ENCODE data around the gene RBMS3.
"Not testable (repeated sequence)": the region's sequence is repeated elsewhere in the genome, so short reads cannot be mapped to it uniquely, and the experiment has no call there.

RBMS3 gene

DNA sequence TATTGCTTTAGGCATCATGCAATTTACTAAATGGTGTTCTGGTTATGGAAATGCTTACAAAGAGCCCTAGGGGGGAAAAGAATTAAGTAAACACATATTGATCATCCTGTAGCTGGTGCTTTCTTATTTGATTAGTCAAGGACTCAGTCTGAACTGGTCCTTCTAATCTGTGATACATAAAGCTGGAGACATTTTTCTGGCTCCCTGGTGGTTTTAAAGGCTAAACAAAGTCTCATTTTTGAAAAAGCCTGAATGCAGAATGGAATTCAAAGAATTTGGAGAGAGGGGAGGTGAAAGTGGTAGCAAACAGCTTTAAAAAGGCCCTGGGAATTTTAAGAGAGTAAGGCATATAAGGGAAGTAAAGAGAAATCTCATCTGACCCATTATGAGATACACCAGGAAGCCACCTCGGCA, 149.7 kb downstream of the RBMS3 start:
- peak; percentile 44 for DNase-seq (ENCODE audit: low read depth)

DNA sequence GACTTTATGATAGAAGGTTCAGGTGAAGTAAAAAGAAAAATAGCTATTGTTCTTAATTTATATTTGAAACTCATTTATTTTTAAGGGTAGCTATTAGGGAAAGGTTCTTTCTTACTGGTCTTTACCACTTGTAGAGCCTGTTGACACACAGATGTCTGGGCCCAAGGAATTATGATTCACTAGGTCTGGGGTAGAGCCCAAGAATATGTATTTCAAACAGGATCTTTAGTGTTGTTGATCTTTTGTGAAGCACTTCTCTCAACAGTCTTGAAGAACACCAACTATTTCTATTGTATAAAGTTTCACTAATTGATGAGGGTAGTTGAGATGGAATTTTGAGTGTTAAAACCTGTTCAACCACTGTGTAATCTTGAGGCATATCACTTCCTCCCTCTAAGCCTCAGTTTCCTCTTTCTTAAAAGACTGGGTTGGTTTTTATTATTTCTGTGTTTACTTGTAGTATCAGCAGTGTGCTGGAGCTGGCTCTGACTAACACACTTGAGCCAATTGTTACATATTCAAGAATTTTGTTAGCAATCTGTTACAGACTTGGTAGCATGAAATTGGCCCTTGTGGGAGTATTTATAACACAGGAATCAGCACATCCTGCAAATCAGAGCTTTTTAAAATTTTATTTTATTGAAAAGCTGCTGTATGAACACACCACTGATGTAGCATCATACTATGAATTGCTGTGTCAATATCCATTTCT, 155.9 kb downstream of the RBMS3 start:
- no peak for DNase-seq (ENCODE audit: low read depth)

DNA sequence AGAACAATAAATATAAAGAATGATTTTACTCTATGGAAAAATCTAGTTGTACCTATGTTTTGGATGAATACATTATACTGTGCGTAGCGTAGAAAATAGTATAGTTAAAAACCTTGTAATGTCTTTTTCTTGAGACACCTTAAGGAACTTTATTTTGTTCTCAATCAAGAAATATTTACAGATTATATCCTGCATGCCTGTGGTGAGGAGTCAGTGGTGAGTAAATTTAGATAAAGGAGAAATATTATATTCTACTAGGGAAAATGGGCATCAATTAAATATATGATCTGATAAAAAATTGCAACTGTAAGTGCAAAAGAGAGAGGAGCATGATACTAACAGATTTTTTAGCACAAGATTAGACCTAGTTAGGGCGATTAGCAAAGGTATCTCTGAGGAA, 157.7 kb downstream of the RBMS3 start:
- DNase-seq (ENCODE audit: low read depth) = no peak

DNA sequence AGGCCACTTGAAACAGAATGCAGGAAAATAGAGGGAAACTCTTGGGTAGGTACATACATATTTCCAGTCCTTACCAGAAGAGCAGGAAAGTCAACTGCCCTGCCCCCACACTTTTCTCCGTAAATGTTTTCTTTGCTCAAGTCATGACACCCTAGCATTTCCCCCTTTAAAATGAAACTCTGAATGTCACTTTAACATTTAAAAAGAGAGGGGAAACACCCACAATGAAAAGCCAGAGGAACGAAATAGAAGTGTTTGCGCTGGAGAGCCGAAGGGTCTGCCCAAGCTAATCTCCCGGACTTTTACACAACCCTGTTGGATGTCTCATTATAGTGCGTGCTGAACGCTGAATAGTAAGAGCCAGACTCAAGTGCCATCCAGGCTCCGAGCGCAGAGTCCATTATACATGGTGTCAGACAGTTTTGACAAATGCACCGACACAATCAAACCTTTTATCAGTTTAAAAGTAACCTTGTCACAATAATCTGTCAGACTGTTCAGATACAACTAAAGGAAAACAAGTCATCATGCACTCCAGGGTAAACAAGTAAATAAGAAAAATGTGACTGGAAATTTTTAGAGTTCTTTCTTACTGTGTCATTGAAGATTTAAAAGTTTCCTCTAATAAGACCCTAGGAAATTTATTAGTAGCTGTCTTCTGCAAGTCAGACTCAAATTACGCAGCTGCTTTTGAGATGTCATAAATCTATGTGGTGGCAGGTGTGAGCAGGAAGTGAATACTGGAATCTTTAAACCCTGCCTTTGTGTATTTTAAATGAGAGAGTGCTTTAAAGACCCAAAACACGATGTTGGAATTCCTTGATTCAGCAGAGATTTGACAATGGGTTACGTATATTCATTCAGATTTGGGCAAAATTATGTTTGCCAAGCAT, 159.8 kb downstream of the RBMS3 start:
- DNase-seq (ENCODE audit: low read depth) = no peak

DNA sequence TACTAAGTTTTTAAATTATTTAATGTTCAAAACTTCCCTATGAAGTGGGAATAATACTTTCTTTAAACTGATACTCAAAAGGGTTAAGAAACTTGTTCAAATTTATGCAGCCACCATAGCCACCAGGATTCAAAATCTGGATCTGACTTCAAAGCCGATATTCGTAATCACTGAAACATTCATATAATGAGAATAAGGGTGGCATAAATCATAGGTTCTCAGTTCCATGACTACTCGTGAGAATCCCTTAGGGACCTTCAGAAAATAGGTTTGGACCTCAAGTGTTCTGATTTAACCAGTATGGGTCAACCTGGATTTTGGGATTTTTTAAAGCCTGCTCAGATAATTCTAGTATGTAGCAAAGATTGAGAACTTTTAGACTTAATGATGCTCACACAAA, 160.6 kb downstream of the RBMS3 start:
- no peak for DNase-seq (ENCODE audit: low read depth)

DNA sequence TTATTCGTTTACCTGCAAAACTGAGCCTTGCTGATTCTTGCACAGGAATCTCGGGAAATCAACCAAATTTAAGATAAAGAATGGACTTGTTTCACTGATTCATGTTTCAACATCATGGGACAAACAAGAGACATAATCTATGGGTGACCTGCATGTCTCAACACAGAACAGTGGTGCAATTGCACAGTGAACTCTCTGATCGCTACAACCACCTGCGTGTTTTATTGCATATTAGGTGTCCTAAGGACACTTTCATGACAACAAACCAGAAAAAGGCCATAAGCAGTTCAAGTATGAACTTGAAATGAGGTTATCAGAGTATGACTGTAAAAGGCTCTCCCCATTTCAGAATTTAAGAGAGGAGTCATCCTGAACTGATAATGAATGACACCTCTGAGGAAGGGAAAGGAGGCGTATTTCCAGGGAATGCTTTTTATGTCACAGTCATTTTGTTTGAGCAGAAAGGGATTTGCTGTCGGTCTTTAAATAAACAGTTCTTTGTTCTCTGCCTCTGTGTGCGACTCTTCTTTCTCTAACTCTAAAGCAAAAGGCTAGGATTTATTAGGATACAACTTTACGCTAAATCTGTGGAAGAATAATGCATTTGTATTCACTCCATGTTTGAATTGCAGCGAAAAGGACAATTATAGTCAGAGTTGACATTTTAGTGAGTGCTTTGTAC, 167.2 kb downstream of the RBMS3 start:
- DNase-seq (ENCODE audit: low read depth) = no peak

DNA sequence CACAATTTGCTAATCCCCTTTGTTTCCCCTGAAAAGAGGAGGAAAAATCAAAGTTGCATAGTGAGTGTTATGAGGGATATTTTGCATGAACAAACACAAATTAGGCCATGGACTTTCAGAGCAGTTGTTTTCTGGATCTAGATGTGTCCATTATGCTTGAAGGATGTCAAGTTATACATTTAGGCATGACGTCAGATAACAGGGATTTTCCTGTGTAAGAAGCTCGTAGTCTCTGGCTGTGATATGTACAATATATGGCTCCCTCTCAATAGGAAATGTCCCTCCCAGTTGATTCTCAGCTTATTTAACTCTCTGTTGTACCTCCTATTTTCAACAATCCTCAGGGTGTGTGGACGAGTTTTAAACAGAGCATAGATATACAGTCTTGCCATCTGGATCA, 171.0 kb downstream of the RBMS3 start:
- DNase-seq (ENCODE audit: low read depth) = no peak

DNA sequence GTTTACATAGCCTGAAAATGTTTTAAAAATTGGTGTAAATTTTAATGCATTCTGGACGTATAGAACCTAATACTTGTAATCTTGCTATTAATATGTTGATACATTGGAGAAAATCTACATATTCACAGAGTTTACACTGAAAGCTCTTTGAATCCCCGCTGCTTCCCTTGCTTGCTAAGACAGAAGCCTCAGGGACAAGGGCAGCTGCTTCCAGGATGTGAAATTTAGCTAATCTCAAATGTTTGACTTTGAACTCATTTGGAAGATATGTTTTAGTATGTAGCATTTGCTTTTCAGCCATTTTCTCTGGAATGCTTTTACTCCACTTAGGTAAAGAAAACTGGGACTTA, 172.0 kb downstream of the RBMS3 start:
- no peak for DNase-seq (ENCODE audit: low read depth)

DNA sequence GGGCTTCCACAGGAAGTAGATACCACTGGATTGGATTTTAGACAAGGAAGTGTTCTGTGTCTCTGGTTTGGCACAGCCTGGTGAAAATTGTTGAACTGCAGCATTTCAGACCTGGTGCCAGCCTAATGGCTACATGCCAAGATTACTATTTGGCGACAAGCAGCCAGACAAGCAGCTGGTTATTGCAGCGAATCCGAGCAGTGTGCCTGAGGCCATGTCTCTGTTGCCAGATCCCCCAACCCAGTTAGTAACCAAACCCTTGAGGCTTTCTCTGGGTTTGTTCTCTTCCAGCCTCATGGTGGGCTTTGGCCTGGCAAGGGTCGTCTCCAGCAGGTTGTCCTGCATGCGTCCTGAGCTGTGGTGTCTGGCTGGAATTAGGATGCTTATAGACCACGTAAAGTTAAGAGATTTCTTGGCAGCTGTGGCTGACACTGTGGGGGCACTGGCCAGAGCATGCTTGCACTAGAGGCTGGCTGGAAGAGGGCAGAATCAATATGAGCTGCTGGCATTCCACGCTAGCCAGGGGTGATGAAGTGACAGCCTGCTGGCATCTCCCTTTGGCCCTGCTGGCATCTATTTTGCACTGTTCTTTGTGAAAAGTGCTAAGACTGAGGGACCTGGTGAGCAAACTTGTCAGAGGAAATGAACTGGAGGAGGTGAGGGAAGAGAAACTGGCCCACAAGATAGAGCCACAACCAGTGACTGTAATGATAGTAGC, 172.6 kb downstream of the RBMS3 start:
- no peak for DNase-seq (ENCODE audit: low read depth)

DNA sequence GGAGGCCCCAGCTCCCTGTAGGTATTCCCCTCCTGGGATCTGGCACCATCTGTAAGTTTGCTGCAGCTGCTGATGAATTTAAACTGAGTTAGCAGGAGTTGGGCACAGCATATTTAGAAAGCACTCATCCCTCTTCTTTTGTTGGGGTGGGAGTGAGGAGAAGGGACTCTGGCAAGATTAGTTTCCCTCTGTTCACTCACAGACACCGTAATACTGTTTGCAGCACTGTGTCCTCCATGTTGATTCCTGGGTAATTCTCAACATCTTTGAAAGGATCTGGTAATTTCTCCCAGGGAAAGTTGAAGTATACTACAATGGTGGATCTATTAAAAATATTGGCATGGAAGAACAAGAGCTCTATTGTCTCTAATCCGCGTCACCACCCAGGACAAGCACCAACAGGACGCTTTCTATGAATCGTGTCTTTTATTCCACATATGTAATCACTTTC, 173.3 kb downstream of the RBMS3 start:
- no peak for DNase-seq (ENCODE audit: low read depth)

DNA sequence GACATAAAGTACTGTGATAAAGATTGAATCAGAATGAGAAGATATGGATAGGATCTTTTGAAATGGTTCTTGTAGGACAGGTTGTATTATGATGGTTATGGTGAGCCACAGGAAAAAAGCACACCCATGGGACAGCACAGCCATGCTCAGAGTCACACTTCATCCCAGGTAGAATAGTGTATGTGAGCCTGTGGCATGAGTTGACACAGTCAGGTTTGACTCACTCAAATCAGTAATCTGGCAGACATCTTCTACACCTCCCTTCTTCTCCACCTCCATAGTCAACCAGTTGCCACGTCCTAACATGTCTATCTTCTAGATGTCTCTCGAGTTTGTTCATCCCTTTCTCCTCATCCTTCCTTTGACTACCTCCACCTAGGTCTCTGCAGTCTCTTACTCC, 176.0 kb downstream of the RBMS3 start:
- DNase-seq (ENCODE audit: low read depth) = no peak

DNA sequence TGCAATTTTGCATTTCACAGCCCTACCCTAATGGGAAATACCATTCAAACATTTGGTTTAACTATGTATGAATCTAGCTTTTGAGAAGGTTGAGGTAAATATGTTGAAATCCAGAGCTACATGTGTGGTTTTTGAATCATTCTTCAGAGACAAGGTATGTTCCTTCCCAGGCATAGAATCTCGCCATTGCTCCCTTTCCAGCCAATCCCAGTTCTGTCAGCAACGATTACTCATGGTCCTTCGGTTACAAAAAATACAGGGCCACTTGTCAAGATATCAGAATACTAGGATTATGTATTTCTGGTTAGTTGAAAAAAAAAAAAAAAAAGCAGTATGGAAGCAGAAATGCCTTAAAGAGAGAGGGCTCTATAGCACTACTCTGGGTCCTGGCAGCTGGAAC, 182.4 kb downstream of the RBMS3 start:
- peak; percentile 23 for DNase-seq (ENCODE audit: low read depth)

DNA sequence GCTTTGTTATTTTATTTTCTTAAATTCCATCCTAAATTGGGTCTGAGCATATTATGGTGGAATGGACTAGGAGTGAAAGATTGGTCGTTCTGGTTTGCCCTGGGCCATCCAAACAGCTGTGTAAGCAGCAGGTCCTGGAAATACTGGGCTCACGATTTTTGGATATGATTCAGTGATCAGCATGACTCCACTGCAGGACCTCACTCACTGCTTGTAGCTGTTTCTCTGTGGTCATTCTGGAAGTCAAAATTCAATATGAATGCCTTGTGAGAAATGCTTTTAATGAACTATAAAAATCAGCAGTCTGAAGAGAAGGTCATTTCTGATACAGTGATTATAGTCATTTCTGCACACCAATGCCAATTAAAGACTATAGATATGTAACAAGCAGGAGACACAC, 185.0 kb downstream of the RBMS3 start:
- peak; percentile 63 for DNase-seq (ENCODE audit: low read depth)

DNA sequence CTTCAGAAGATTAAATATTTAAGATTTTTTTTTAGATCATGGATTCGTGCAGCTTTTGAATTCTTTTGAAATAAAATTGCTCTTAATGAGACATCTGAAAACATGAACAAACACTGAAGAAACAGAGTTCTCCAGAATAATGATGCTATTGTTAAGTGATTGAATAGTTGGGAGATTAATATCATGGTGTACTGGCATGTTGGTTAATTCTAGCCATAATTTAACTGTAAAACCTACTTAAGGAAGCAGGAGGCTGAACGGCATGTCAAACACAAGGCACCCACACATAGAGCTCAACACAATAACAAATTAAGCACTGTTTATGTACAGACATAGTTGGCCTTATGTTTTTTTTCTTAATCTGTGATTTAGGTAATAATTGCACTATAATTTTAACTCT, 185.6 kb downstream of the RBMS3 start:
- DNase-seq (ENCODE audit: low read depth) = no peak

DNA sequence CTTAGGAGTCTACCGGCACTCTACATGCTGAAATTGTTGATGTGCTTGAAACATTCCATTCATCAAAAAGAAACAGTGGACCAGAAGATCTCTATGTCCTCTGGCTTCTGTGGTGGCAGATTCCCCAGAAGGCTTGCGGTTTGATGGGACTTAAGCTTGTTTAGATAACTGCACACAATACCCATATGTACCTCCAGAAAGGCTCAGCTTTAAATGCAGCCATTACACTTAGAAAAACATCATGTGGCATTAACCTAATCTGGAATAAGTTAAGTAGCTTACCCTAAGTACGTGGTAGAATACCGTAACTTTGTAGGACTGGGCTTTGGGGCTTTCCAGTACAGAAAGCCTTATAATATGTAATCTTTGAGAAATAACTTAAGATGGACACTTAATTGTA, 187.3 kb downstream of the RBMS3 start:
- no peak for DNase-seq (ENCODE audit: low read depth)

DNA sequence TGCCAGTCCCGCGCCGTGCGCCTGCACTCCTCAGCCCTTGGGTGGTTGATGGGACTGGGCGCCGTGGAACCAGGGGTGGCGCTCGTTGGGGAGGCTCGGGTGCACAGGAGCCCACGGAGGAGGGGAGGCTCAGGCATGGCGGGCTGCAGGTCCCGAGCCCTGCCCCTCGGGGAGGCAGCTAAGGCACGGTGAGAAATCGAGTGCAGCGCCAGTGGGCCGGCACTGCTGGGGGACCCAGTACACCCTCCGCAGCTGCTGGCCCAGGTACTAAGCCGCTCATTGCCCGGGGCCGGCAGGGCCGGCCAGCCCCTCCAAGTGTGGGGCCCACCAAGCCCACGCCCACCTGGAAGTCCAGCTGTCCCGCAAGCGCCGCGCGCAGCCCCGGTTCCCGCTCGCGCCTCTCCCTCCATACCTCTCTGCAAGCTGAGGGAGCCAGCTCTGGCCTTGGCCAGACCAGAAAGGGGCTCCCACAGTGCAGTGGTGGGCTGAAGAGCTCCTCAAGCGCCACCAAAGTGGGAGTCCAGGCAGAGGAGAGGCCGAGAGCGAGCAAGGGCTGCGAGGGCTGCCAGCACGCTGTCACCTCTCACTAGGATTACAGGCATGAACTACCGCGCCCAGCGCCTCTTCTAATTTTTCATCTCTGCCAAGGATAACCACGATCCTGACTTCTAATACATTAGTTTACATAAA, 192.8 kb downstream of the RBMS3 start:
- DNase-seq (ENCODE audit: low read depth) = not testable (repeated sequence)

DNA sequence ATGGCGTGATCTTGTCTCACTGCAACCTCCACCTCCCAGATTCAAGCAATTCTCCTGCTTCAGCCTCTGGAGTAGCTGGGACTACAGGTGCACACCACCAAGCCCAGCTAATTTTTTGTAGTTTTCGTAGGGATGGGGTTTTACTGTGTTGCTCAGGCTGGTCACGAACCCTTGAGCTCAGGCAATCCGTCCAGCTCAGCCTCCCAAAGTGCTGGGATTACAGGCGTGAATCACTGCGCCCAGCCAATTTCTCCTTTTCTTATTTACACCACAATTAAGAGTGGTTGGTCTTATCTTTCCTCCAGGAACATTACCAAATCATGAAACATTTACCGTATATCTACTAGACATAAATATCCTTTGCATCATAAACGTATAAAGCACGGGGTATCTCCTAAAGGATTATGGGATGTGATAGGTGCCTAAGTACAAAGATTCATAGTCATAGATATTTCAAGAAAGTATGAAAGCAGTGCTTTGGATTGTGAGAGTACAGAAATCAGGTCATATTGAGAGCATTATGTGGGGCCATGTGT, 194.5 kb downstream of the RBMS3 start:
- DNase-seq (ENCODE audit: low read depth) = no peak

DNA sequence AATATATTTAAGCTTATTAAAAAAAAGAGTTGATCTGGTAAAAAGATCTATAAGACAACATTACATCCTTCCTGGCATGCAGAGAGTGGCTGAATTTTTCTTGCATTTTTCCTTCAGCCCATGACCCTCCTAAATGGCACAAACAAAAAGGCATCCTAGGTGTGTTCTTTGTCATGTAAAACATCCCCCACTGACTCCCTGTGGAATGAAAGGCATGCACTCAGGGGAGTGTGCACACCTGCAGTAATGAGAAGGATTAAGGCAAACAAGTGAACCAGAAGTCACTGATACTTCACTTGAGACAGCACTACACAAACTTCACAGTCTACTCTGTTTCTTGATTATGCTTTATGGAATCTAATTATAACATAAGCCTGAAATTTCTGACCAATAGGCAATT, 195.0 kb downstream of the RBMS3 start:
- no peak for DNase-seq (ENCODE audit: low read depth)

DNA sequence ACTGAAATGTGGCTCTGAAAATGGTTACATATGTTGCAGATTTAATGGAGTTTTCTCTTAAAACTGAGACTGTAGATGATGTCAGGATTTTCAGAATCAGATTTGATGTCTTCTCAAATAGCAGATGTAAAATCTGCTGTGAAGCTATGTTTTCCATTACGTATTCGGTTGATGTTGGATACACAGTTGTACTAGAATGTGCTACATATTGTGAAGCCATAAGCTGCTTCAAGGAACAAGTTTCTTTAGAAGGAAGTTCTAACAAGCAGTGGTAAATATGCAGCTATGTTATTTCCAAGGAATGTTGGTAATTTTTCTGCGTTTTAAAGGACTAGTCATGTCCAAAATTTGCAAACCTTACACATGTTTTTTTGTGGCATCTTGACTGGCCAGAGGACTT, 197.7 kb downstream of the RBMS3 start:
- DNase-seq (ENCODE audit: low read depth) = no peak

DNA sequence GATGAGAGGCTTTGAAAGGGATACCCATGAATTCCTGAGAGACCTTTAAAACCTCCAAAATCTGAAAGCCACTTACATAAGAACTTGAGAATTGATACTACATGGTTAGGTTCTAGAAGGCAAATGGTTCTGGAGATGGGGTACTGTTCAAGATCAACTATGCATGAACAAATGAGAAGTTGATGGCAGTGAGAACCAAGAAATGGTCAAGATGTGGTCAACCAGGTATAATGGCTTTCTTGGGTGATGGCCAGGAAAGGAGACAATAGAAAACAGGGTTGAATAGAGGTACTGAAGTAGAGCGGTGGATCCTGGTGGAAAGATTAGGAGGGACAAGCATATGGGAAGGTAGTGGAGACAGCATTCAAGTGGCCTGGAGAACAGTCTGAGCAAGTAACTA, 200.4 kb downstream of the RBMS3 start:
- no peak for DNase-seq (ENCODE audit: low read depth)

DNA sequence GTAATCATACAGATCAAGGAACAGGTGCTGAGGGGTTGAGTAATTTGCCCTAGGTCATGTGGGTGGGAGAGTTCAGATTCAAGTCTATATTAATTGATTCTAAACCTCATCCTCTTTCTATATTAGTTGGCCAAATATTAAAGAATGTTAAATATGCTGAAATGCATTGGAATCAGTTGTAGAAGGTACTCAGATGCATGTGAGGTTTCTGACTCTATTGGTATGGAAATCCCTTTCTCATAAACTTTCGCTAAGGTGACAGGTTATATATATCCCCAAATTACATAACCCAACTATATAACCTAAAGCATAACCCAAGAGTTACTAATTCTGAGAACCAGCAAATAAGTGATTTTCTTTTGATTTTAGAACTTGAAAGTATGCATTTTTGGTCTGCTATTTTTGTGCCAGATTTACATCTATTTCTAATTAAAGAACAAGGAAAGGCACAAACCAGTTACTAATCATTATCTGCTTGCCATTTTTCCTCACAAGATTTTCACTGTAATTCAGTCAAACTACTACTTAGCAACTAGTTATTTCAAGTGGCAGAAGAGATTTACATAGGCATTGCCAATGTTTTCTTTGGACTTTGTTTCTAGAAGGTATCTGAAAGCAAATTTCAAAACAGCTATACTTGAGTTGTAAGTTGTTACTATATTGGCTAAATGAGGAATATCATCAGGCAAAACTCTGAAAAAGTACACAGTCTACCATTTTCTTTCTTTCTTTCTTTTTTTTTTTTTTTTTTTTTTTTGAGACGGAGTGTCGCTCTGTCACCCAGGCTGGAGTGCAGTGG, 201.3 kb downstream of the RBMS3 start:
- no peak for DNase-seq (ENCODE audit: low read depth)
